Measurements from ENCODE around the gene SESTD1. TPM values are rescaled to one million over a fixed set of nuclear protein-coding genes. Genes with fewer than 3 reads are reported as not detected.
A peak's percentile ranks its signal among the peaks of the same experiment; 100 is the strongest.
"Not testable (repeated sequence)": the region's sequence is repeated elsewhere in the genome, so short reads cannot be mapped to it uniquely, and the experiment has no call there.

Gene SESTD1
- polyA plus RNA-seq, 4 donors, result 61.3 to 92.3 (median 77.3) TPM

GRCh38 chr2:179240481-179241451, 23.9 kb downstream of the SESTD1 start:
- no peak for DNase-seq (ENCODE audit: low read depth in 4 of 4, low spot score in 3 of 4)

- DNase-seq (ENCODE audit: low read depth in 4 of 4, low spot score in 3 of 4), result no peak
These were observed 24.8 kb downstream of the SESTD1 start for GRCh38 chr2:179239838-179240237.

- DNase-seq (ENCODE audit: low read depth in 4 of 4, low spot score in 3 of 4), result no peak
These were observed 25.4 kb downstream of the SESTD1 start for GRCh38 chr2:179239195-179239594.

GRCh38 chr2:179238027-179238426, 26.6 kb downstream of the SESTD1 start:
- no peak for DNase-seq (ENCODE audit: low read depth in 4 of 4, low spot score in 3 of 4)

GRCh38 chr2:179237209-179237946, 27.3 kb downstream of the SESTD1 start:
- peak in 1 of 4 donors; percentile 3 for DNase-seq (ENCODE audit: low read depth in 4 of 4, low spot score in 3 of 4)

GRCh38 chr2:179235463-179236108, 29.0 kb downstream of the SESTD1 start:
- DNase-seq (ENCODE audit: low read depth in 4 of 4, low spot score in 3 of 4), result no peak

GRCh38 chr2:179234658-179235240, 29.9 kb downstream of the SESTD1 start:
- DNase-seq (ENCODE audit: low read depth in 4 of 4, low spot score in 3 of 4), result no peak

- DNase-seq (ENCODE audit: low read depth in 4 of 4, low spot score in 3 of 4), result no peak
These were observed 30.8 kb downstream of the SESTD1 start for GRCh38 chr2:179233626-179234430.

GRCh38 chr2:179233083-179233490, 31.5 kb downstream of the SESTD1 start:
- no peak for DNase-seq (ENCODE audit: low read depth in 4 of 4, low spot score in 3 of 4)

- DNase-seq (ENCODE audit: low read depth in 4 of 4, low spot score in 3 of 4), result no peak
These were observed 37.7 kb downstream of the SESTD1 start for GRCh38 chr2:179226961-179227259.

GRCh38 chr2:179226203-179226960, 38.2 kb downstream of the SESTD1 start:
- no peak for DNase-seq (ENCODE audit: low read depth in 4 of 4, low spot score in 3 of 4)

- no peak for DNase-seq (ENCODE audit: low read depth in 4 of 4, low spot score in 3 of 4)
These were observed 40.3 kb downstream of the SESTD1 start for GRCh38 chr2:179224361-179224760.

- DNase-seq (ENCODE audit: low read depth in 4 of 4, low spot score in 3 of 4), result no peak
These were observed 42.6 kb downstream of the SESTD1 start for GRCh38 chr2:179222076-179222475.

GRCh38 chr2:179218848-179219594, 45.6 kb downstream of the SESTD1 start:
- DNase-seq (ENCODE audit: low read depth in 4 of 4, low spot score in 3 of 4), result peak; percentile 39 to 61 (median 50)

- not testable (repeated sequence) for DNase-seq (ENCODE audit: low read depth in 4 of 4, low spot score in 3 of 4)
These were observed 50.0 kb downstream of the SESTD1 start for GRCh38 chr2:179214671-179215070.

- DNase-seq (ENCODE audit: low read depth in 4 of 4, low spot score in 3 of 4), result no peak
These were observed 53.3 kb downstream of the SESTD1 start for GRCh38 chr2:179211355-179211754.

- DNase-seq (ENCODE audit: low read depth in 4 of 4, low spot score in 3 of 4), result not testable (repeated sequence)
These were observed 56.4 kb downstream of the SESTD1 start for GRCh38 chr2:179208277-179208676.

GRCh38 chr2:179207047-179207446, 57.6 kb downstream of the SESTD1 start:
- DNase-seq (ENCODE audit: low read depth in 4 of 4, low spot score in 3 of 4), result no peak

- DNase-seq (ENCODE audit: low read depth in 4 of 4, low spot score in 3 of 4), result no peak
These were observed 62.8 kb downstream of the SESTD1 start for GRCh38 chr2:179201869-179202268.
